Tongue (tissue), 2 donors: ENCODE measurements around the gene GPR108. TPM values are rescaled to one million over a fixed set of nuclear protein-coding genes. Genes with fewer than 3 reads are reported as not detected.
"Not testable (repeated sequence)": the region's sequence is repeated elsewhere in the genome, so short reads cannot be mapped to it uniquely, and the experiment has no call there.

Source experiments
- DNase-seq: peaks from one replicate; pipeline ENCODE4 v3.0.0-alpha.2; 2015
- total RNA-seq: library from RNA; depleted of rRNA; stranded (reverse); fragments of >200 nt; gene quantifications from one replicate; pipeline ENCODE4 v1.2.3, GENCODE V29; 2014

The GPR108 gene
- total RNA-seq, 1 donor from 2014 or later = 35.2 TPM

DNA sequence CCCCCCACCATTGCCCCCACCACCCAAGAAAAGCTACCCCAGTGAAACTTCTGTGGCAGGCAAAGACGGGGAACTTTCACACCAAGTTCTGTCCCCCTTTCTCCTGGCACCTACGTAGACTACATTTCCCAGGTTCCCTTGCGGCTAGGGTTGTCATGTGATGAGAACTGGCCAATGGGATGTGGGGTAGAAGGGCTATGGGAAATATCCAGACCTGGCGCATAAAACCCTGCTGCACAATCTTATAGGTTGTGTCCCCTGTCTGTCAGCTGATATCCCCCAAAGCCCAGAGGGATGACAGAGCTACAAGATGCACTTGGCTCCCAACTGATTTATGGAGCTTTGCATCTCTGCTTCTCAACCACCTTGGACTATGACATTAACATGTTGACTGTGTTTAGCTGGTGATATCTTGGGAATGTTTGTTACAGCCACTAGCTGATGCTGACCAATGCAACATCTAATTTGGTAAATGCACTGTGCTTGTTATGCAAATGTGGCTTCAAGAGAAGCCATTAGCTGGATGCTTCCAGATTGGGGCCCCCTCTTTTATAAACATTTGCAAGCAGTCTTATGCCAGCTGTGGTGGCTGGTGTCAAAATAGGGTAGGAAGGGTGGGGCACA is 23.8 kb upstream of the GPR108 start:
- no peak for DNase-seq

DNA sequence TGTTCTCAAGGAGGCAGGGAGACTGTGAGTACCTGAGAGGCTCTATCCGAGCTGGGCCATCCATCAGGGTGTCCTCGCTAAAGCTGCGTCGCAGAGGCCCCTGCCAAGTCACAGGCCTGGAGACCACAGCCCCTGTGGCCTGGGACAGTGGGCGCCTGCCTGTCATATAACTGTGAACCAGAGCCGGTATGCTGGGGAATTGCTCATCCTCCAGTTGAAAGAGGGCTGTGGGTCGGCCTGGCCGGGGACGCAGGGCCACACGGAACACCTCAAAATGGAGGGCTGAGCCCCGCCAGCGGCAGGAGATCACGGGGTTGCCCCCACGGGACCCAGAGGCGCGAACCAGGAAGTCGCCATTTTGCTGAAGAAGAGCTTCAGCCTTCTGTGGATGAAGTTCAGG is 23.2 kb upstream of the GPR108 start:
- DNase-seq = no peak

GRCh38 chr19:6754653-6755463 is 17.5 kb upstream of the GPR108 start:
- DNase-seq = no peak

DNA sequence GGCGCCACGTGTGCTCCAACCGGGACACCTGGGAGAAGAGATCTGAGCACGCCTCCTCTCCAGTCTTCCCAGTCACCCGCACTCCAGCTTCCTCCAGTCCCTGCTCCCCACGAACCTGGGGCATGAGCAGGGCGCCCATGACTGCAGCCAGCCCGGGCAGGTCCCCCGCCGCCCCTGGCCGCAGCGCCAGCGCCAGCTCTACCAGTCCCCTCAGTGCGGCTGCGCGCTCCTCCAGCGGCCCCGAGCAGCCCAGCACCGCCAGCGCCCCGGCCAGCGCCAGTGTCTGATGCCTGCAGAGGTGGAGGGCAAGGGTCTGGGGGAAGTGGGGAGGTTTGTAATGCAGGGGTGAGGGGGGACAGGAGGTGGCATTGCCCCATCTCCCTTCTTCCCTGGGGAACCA is 16.8 kb upstream of the GPR108 start:
- DNase-seq = no peak

DNA sequence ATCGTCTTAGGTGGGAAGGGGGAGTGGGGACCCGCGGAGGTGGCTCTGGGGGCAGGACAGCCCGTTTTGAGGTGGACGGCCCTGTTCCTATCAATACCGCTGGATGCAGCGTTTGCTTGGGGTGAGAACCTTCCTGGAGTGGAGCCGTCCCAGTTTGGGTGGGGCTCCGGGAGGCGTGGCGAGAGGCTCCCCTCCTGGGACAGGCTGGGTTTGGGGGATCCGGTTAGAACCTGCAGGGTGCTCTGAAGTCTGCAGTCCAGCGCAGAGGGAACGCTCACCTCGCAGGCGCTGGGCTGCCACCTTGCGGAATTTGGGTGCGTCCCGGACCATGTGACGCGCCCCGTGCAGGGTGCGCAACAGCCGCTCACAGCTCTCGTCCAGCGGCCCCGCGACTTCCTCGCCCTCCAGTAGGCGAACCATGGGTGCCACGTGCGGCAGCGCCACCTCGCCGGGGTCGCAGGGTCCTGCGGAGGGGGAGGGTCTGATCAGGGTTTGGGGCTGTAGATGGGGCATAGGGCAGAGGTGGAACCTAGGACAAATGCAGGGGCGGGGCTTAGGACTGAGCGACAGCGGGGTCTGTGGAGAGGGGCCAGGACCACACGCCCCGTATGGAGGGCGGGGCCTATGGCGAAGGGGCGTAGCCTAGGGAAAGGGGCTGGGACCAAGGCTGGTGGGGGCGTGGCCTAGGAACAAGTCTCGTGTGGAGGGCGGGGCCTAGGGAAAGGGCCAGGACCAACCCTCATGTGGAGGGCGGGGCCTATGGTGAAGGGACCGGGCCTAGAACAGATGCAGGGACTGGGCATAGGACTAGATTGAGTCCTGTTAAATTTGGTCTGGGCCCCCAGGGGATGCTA is 16.0 kb upstream of the GPR108 start:
- peak; percentile 74 for DNase-seq

- no peak for DNase-seq
Measured at GRCh38 chr19:6752256-6753177, 15.1 kb upstream of the GPR108 start.

GRCh38 chr19:6751189-6751588 is 13.8 kb upstream of the GPR108 start:
- no peak for DNase-seq

DNA sequence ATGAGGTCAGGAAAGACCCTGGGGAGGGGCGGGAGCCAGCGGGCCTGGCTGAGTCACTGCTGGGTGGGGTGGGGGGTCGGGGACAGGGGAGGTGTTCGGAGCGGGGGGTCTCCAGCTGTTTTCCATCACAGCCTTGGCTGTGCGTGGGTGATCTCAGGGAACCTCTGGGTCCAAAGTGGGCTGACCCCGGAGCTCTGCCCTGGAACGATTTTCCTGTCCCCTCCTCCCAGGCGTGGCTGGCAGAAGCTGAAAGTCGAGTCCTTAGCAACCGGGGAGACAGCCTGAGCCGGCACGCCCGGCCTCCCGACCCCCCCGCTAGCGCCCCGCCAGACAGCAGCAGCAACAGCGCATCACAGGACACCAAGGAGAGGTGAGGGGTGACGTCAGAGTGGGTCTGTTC is 12.7 kb upstream of the GPR108 start:
- no peak for DNase-seq

DNA sequence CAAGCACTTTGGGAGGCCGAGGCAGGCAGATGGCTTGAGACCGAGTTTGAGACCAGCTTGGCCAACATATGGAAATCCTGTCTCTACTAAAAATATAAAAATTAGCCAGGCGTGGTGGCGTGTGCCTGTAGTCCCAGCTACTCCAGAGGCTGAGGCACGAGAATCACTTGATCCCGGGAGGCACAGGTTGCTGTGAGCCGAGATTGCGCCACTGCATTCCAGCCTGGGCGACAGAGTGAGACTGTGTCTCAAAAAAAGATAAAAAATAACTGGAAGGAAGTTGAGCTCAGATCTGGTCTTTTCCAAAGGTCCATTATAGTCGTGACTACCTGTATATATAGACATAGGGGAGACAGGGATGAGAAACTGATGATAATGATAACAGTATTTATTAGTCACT is 11.2 kb upstream of the GPR108 start:
- DNase-seq = not testable (repeated sequence)

- DNase-seq = no peak
Measured at GRCh38 chr19:6745965-6746364, 8.6 kb upstream of the GPR108 start.

DNA sequence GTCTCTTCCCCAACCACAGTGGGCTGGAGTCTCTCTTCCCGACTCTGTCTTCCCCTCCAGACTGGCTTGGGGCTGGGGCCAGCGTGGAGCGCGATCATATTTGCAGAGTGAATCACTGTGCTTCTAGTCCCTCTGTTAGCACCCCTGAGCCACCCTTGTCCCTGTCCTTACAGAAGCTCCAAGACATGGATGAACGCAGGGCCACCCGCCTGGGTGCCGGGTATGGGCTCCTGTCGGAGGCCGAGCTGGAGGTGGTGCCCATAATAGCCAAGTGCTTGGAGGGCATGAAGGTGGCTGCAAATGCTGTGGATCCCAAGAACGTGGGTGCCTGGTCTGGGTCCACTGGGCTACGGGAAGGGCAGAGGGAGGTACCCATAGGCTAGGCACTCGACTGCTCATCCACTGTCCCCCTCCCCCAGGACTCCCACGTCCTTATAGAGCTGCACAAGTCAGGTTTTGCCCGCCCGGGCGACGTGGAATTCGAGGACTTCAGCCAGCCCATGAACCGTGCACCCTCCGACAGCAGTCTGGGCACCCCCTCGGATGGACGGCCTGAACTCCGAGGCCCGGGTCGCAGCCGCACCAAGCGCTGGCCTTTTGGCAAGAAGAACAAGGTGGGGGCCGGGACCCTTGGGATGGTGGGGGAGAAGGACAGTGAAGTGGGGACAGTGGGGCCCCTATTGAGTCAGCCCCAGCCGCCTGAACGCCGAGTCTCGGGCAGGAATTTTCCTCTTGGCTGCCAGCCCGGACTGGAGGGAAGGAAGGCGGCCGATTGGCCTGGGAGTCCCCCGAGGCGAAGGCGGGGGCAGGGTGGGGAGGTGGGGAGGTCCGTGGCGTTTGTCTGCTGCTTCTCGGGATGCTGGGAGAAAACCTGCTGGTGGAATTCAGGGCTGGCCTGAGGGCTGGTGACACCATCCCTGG is 7.3 kb upstream of the GPR108 start:
- DNase-seq = peak; percentile 93

- DNase-seq = no peak
Measured at GRCh38 chr19:6743714-6744380, 6.5 kb upstream of the GPR108 start.

DNA sequence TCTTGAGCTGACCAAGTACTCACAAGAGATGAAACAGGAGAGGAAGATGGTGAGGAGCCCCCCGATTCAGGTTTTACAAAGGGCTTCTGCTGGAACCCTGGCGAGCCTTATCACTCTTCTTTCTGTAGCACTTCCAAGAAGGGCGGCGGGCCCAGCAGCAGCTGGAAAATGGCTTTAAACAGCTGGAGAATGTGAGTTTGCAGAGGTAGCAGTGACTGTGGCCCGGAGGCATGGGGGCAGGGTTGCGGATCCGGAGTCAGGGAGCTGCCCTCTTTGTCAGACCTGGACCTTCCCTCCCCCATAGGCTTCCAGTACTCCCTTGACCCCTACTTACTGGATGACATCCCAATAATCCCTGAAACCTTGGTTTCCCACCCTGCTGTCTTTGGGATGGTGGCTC is 5.7 kb upstream of the GPR108 start:
- no peak for DNase-seq

DNA sequence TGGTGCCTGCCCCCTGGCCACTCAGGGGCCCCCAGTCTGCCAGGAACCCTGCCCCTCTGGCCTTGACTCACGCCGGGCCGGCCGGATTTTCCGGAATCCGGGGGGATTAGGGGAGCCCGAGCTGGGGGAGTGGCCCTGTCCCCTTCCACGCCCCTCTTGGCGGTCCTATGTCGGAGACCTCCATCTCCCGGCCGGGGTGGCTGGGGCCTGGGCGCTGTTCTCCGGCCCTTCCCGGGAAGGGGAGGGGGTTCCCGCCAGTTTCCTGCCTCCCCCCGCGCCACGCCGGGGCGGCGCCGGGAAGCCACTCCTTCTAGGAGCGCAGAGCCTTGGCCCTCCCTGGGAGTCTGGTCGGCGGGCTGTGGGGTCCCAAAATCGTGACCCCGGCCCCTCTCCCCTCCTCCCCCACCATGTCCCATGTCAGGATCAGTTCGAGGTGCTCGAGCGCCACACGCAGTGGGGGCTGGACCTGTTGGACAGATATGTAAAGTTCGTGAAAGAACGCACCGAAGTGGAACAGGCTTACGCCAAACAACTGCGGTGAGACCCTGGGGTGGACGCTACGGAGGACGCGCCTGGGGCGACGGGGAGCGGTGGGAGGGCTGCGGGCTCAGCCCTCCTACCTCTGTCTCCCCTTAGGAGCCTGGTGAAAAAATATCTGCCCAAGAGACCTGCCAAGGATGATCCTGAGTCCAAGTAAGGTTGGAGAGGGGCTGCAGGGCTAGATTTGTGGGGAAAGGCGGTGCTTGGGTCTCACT is 3.4 kb upstream of the GPR108 start:
- DNase-seq = peak; percentile 81

GRCh38 chr19:6739883-6740588 is 2.7 kb upstream of the GPR108 start:
- peak; percentile 31 for DNase-seq

GRCh38 chr19:6739390-6739882 is 2.1 kb upstream of the GPR108 start, which contains the start of gene TRIP10:
TSS of gene TRIP10 (plus strand) at chr19:6739680. CDS start at chr19:6739762, 82 bp downstream.
- peak; percentile 95 for DNase-seq

DNA sequence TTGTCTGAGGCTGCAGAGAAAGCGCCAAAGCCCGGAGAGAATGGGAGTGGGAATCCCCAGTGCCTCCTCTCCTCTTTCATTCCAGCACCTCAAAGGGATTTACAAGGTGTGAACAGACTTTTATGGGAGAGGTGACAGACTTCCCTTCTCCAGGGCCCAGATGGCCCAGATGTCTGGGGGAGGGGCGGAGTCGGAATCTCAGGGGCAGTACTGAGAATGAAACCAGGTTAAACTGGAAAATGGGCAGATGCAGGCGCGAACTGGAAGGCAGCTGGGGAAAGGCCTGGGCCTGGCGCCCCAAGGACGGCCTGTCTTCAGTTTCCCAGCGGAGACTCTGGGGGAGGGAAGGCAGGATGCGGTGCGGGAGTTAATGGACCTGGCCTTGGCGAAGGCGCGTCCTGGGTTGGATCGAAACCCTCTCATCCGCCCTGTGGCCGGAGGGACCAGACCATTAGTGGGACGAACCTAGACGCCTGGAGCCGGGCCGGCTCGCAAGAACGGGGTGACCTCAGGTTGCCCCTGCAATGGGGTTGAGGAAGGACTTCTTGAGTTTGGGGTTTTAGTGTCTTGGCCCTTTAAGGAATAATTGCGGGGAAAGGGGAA is 1.5 kb upstream of the GPR108 start:
- no peak for DNase-seq
